ENCODE results near the gene SPOP. TPM values are rescaled to one million over a fixed set of nuclear protein-coding genes. Genes with fewer than 3 reads are reported as not detected.
"Not testable (repeated sequence)": the region's sequence is repeated elsewhere in the genome, so short reads cannot be mapped to it uniquely, and the experiment has no call there.

Gene SPOP
- total RNA-seq, 1 donor = 59.2 TPM

GRCh38 chr17:49573510-49574322, 104.2 kb downstream of the SPOP start:
- H3K4me3 ChIP-seq (ENCODE audit: low read depth, low read length) = no peak overlapping the region
- TF ChIP-seq, protein P1, sequence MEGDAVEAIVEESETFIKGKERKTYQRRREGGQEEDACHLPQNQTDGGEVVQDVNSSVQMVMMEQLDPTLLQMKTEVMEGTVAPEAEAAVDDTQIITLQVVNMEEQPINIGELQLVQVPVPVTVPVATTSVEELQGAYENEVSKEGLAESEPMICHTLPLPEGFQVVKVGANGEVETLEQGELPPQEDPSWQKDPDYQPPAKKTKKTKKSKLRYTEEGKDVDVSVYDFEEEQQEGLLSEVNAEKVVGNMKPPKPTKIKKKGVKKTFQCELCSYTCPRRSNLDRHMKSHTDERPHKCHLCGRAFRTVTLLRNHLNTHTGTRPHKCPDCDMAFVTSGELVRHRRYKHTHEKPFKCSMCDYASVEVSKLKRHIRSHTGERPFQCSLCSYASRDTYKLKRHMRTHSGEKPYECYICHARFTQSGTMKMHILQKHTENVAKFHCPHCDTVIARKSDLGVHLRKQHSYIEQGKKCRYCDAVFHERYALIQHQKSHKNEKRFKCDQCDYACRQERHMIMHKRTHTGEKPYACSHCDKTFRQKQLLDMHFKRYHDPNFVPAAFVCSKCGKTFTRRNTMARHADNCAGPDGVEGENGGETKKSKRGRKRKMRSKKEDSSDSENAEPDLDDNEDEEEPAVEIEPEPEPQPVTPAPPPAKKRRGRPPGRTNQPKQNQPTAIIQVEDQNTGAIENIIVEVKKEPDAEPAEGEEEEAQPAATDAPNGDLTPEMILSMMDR (IDR thresholded peaks at IDR 0.05; ENCODE audit: insufficient read depth, low read depth, low read length) = no peak
- DNase-seq (ENCODE audit: low read depth) = no peak

DNA sequence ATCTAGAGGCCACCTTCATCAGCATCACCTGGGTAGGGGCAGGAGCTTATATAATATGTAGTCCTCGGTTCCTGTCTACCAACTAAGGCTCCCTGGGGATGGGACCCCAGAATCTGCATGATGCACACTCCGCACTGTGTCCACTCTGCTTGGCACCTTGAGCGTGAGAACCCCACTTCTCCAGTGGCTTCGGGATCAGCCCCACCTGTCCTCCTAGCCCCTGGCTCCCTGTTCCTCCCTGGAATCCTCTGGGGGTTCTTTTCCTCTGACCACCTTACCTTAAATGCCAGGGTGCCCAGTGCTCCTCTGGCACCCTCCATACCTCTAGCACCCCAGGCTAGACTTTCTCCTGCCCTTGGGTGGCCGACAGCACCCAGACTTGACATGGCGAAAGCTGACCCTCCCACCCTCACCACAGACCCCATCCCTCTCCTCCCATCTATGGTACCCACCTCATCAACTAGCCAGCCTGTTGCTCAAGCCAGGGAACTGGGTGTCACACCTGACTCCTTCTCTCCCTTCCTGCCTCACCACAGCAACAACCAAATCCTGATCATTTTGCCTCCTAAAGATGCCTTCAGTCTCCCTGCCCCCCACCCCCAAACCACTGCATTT, 105.0 kb downstream of the SPOP start:
- no peak overlapping the region for H3K4me3 ChIP-seq (ENCODE audit: low read depth, low read length)
- TF ChIP-seq, protein P1 (IDR thresholded peaks at IDR 0.05; ENCODE audit: insufficient read depth, low read depth, low read length) = no peak
- no peak for DNase-seq (ENCODE audit: low read depth)

- TF ChIP-seq, protein P1 (IDR thresholded peaks at IDR 0.05; ENCODE audit: insufficient read depth, low read depth, low read length) = no peak
- no peak overlapping the region for H3K4me3 ChIP-seq (ENCODE audit: low read depth, low read length)
- no peak for DNase-seq (ENCODE audit: low read depth)
Measured at GRCh38 chr17:49572226-49572625, 105.7 kb downstream of the SPOP start.

- no peak overlapping the region for H3K4me3 ChIP-seq (ENCODE audit: low read depth, low read length)
- no peak for DNase-seq (ENCODE audit: low read depth)
- TF ChIP-seq, protein P1 (IDR thresholded peaks at IDR 0.05; ENCODE audit: insufficient read depth, low read depth, low read length) = no peak
Measured at GRCh38 chr17:49571764-49572163, 106.1 kb downstream of the SPOP start.

- TF ChIP-seq, protein P1 (IDR thresholded peaks at IDR 0.05; ENCODE audit: insufficient read depth, low read depth, low read length) = no peak
- no peak for DNase-seq (ENCODE audit: low read depth)
Measured at GRCh38 chr17:49571283-49571682, 106.6 kb downstream of the SPOP start.

GRCh38 chr17:49570540-49571242, 107.2 kb downstream of the SPOP start:
- TF ChIP-seq, protein P1 (IDR thresholded peaks at IDR 0.05; ENCODE audit: insufficient read depth, low read depth, low read length) = no peak
- no peak for DNase-seq (ENCODE audit: low read depth)
- H3K4me3 ChIP-seq (ENCODE audit: low read depth, low read length) = no peak overlapping the region

More at GRCh38 chr17:49571283-49571682, 106.6 kb downstream of the SPOP start:
- H3K4me3 ChIP-seq (ENCODE audit: low read depth, low read length) = no peak overlapping the region

DNA sequence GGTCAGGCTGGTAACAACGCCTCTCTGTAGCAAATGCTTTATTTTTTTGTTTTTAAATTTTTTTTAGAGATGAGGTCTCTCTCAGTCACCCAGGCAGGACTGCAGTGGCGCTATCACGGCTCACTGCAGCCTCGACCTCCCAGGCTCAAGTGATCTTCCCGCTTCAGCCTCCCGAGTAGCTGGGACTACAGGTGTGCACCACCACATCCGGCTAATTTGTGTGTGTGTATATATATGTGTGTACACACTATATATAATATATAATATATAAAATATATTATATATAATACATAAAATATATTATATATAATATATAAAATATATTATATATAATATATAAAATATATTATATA, 109.2 kb downstream of the SPOP start:
- H3K4me3 ChIP-seq (ENCODE audit: low read depth, low read length); DNase-seq (ENCODE audit: low read depth): not testable (repeated sequence)

Measured in fibroblast of villous mesenchyme (primary cell).